Fibroblast of the aortic adventitia (primary cell): ENCODE measurements around the gene EXOSC2. TPM values are rescaled to one million over a fixed set of nuclear protein-coding genes. Genes with fewer than 3 reads are reported as not detected.

ENCODE experiments used
- DNase-seq: peaks from one replicate; pipeline ENCODE4 v3.0.0-alpha.2; 2010; ENCODE audit warnings: low read depth
- H3K4me3 ChIP-seq: 2 replicates; pipeline ENCODE4 v1.5.1; 2011; ENCODE audit warnings: low read depth, mild to moderate bottlenecking, control low read depth, low read length, moderate library complexity
- total RNA-seq: library from RNA; depleted of rRNA; stranded (reverse); fragments of >200 nt; gene quantifications from 2 replicates; pipeline ENCODE4 v1.2.3, GENCODE V29; 2012; ENCODE audit warnings: low replicate concordance
- TF ChIP-seq, protein P1 (sequence below): IDR thresholded peaks from 2 replicates; pipeline ENCODE4 v1.5.1; 2011; ENCODE audit warnings: mild to moderate bottlenecking, low read length, control low read depth, inconsistent platforms; ENCODE audit not compliant: insufficient read depth

EXOSC2 gene
- total RNA-seq, 1 donor, result 31.5 TPM

DNA sequence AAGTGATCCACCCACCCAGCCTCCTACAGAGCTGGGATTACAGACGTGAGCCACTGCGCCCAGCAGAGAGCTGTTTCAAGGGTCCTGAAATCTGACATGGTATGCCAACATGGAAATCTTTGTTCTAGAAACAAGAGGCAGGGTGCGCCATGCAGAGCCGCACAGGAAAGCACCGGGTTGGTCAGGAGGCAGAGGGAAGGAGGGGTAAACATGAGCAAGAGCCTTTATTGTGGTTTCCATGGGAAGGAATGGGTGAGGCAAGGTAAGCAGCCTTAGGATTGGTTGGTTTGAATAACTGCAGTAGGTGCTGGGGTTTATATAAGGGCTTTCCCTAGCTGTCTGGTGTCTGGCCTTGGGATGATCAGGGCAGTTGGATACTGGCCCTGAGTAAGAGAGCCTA is 5.5 kb upstream of the EXOSC2 start:
- DNase-seq, result no peak
- TF ChIP-seq, protein P1, sequence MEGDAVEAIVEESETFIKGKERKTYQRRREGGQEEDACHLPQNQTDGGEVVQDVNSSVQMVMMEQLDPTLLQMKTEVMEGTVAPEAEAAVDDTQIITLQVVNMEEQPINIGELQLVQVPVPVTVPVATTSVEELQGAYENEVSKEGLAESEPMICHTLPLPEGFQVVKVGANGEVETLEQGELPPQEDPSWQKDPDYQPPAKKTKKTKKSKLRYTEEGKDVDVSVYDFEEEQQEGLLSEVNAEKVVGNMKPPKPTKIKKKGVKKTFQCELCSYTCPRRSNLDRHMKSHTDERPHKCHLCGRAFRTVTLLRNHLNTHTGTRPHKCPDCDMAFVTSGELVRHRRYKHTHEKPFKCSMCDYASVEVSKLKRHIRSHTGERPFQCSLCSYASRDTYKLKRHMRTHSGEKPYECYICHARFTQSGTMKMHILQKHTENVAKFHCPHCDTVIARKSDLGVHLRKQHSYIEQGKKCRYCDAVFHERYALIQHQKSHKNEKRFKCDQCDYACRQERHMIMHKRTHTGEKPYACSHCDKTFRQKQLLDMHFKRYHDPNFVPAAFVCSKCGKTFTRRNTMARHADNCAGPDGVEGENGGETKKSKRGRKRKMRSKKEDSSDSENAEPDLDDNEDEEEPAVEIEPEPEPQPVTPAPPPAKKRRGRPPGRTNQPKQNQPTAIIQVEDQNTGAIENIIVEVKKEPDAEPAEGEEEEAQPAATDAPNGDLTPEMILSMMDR, result no peak
- H3K4me3 ChIP-seq, result no peak overlapping the region

DNA sequence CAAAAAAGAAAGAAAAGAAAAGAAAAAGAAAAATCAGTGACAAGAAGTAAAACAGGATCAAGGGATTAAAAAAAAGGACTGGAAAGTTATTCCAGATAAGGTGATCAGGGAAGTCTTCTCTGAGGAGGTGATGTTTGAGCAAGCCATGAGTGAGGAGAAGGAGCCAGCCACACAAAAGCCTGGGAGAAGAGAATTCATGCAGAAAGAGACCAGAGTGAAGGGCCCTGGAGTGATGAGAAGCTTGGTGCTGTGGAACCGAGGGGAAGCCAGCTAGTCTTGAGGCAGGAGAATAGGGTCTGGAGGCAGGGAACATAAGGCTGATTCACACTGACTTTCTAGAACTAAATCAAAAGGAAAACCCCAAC is 4.0 kb upstream of the EXOSC2 start:
- peak overlapping the region; percentile 50 for H3K4me3 ChIP-seq
- no peak for DNase-seq
- TF ChIP-seq, protein P1, result no peak

DNA sequence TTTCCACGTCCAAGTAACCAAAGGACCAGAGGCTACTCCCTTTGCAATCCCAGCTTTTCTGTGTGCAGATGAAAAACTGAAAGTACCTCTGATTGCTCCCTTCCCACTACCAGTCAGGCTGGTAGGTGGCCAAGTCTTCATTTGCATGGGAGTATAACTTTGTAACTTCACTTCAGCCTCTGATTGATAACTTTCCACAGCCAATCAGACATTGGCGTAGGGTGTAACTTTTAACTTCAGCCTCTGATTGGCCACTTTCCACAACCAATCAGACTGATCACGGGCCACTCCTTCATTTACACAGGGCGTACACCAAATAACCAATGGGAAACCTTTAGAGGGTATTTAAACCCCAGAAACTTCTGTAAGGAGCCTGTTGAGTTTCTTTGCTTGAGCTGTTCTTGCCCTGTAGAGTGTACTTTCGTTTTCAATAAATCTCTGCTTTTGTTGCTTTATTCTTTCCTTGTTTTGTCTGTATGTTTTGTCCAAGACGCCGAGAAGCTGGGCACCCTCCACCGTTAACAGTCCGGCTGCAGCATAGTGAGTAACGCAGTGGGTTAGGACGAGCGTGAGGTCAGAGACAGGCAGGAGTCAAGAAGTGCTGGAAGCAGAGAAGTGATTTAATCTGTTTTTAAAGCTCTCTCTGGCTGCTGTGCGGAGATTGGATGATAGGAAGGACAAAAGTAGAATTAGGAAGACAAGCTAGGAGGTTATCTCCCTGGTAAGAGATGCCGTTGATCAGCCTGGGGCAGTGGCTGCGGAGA is 3.5 kb upstream of the EXOSC2 start:
- peak; percentile 99 for DNase-seq
- peak overlapping the region; percentile 50 for H3K4me3 ChIP-seq
- TF ChIP-seq, protein P1, result no peak

DNA sequence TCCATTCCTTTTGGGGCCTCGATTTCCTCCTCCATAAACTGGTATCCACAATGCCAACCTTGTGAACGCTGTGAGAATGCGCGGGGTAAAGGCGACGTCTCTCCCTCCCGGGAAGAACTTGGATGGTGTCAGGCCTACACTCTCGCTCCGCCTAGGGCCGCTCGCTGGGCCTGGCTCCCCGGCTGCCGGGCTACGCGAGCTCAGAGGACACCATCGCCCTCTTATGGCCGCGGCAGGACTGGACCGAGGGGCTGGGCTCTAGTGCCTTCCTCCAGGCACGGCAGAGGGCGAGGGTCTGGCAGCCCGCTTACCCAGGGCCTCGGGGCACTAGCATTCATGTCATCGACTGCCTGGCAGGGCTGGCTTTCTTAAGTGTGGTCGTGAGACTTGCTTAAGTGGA is 1.3 kb upstream of the EXOSC2 start:
- TF ChIP-seq, protein P1, result peak; percentile 8
- no peak for DNase-seq
- H3K4me3 ChIP-seq, result no peak overlapping the region

DNA sequence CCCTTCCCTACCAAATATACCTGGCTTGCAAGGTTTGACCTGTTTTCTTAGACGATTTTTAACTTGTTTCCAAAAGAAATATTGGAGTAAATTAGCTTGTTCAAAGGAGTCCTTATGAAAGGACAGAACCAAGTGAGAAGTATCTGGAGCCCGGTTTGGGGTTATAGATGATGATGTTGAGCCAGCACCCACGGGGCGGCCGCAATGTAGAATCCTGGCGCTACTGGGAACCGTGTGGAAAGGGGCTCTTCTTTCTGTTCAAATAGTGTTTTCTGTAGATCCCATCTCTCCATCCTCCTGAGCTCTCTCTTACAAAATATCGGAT is 517 bp upstream of the EXOSC2 start:
- TF ChIP-seq, protein P1, result no peak
- H3K4me3 ChIP-seq, result peak overlapping the region; percentile 56
- DNase-seq, result no peak

DNA sequence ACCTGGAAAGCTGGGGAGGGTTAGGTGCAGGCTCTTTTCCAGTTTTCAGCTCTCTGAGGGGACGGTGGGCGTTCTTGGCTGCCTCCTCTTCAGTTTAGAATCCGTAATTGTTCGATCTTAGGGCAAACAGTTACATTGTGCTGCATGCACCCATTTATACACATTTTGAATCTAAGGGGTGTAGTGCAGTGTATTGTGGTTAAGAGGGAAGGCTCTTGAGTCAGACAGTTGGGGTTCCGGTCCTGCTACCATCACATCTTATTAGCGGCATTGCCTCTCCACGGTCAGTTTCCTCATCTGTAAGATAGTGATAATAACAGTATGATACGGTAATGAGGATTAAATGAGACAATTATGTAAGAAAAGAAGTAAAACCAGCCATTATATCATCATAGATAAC is 625 bp downstream of the EXOSC2 start:
- TF ChIP-seq, protein P1, result no peak
- no peak for DNase-seq
- H3K4me3 ChIP-seq, result peak overlapping the region; percentile 99

DNA sequence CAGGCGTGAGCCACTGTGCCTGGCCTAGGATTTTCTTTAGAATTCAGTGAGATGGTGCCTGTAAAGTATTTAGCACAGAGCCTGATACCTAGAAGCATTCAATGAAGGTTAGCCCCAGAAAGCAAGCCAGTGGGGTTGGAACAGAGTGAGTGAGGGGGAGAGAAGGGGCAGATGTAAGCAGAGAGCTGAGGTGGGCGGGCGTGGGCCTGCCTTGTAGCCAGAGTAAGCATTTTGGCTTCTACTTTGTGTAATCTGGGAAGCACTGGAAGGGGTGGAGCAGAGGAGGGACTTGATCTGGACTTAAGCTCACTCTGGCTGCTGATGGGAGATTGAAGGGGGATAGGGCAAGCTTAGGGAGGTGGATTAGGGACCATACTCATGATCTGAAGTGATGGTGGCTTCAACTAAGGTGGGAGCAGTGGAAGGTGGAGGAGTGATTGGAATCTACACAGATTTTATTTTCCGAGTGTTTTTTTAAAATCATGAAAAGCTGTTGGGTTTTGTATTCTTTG is 2.6 kb downstream of the EXOSC2 start:
- H3K4me3 ChIP-seq, result no peak overlapping the region
- no peak for DNase-seq
- TF ChIP-seq, protein P1, result no peak
